ENCODE data around the gene ZBTB7C. TPM values are rescaled to one million over a fixed set of nuclear protein-coding genes. Genes with fewer than 3 reads are reported as not detected.
A peak's percentile ranks its signal among the peaks of the same experiment; 100 is the strongest.

The ZBTB7C gene
- total RNA-seq, 1 donor from 2014 or later: 0.15 TPM

GRCh38 chr18:48142353-48142752, 266.8 kb downstream of the ZBTB7C start:
- Mint-ChIP-seq H3K27ac (no peak overlapping the region), H3K4me3 (no peak overlapping the region), H3K36me3 (no peaks in the 10 kb centered on the region), H3K4me1 (peaks cover 18% of the 10 kb centered on the region), H3K27me3 (ENCODE audit: insufficient read depth, low read depth) (peaks cover 35% of the 10 kb centered on the region), H3K9me3 (no peaks in the 10 kb centered on the region)
- Histone ChIP-seq H3K9me3 (ENCODE audit: low read depth) (no peaks in the 10 kb centered on the region), H3K27ac (no peak overlapping the region), H3K4me1 (peaks cover 11% of the 10 kb centered on the region), H3K27me3 (peaks cover 31% of the 10 kb centered on the region), H3F3A (ENCODE audit: low read depth) (peaks cover 6% of the 10 kb centered on the region), H3K4me3 (no peak overlapping the region), H3K36me3 (no peaks in the 10 kb centered on the region), H3K79me2 (ENCODE audit: low read depth) (no peaks in the 10 kb centered on the region), H2AFZ (replicated peaks) (no peak overlapping the region), H4K20me1 (ENCODE audit: low read depth) (peaks cover 7% of the 10 kb centered on the region), H3K4me2 (no peak overlapping the region), H3K9ac (no peak overlapping the region)
- no peak for DNase-seq (ENCODE audit: low spot score)
- TF ChIP-seq EZH2phosphoT487 (IDR thresholded peaks at IDR 0.05) (no peak), CTCF (IDR thresholded peaks at IDR 0.05) (no peak), EZH2 (IDR thresholded peaks at IDR 0.05) (no peak)

- no peak for TF ChIP-seq EZH2phosphoT487 (IDR thresholded peaks at IDR 0.05)
- TF ChIP-seq EZH2 (IDR thresholded peaks at IDR 0.05): no peak
- no peak for TF ChIP-seq CTCF (IDR thresholded peaks at IDR 0.05)
- Histone ChIP-seq H3K4me1 (peaks cover 24% of the 10 kb centered on the region), H3K79me2 (ENCODE audit: low read depth) (no peaks in the 10 kb centered on the region)
Observed at GRCh38 chr18:48140731-48141130, 268.5 kb downstream of the ZBTB7C start.

GRCh38 chr18:48139431-48140347, 269.5 kb downstream of the ZBTB7C start:
- no peak overlapping the region for H3K27ac Mint-ChIP-seq
- H3K4me1 ChIP-seq: peaks cover 26% of the 10 kb centered on the region
- no peaks in the 10 kb centered on the region for H3K36me3 ChIP-seq
- H3K36me3 Mint-ChIP-seq: no peaks in the 10 kb centered on the region
- H2AFZ ChIP-seq (replicated peaks): no peak overlapping the region
- peaks cover 26% of the 10 kb centered on the region for H3K4me1 Mint-ChIP-seq
- no peak overlapping the region for H3K4me3 Mint-ChIP-seq
- H3F3A ChIP-seq (ENCODE audit: low read depth): peaks cover 8% of the 10 kb centered on the region
- peaks cover 57% of the 10 kb centered on the region for H3K27me3 ChIP-seq
- no peak for DNase-seq (ENCODE audit: low spot score)
- peaks cover 48% of the 10 kb centered on the region for H3K27me3 Mint-ChIP-seq (ENCODE audit: insufficient read depth, low read depth)
- no peak overlapping the region for H3K4me3 ChIP-seq
- H3K79me2 ChIP-seq (ENCODE audit: low read depth): no peaks in the 10 kb centered on the region
- H3K4me2 ChIP-seq: no peak overlapping the region
- H3K27ac ChIP-seq: no peak overlapping the region
- no peaks in the 10 kb centered on the region for H3K9me3 Mint-ChIP-seq
- H4K20me1 ChIP-seq (ENCODE audit: low read depth): peaks cover 24% of the 10 kb centered on the region
- H3K9ac ChIP-seq: no peak overlapping the region
- no peak for TF ChIP-seq CTCF (IDR thresholded peaks at IDR 0.05)
- TF ChIP-seq EZH2phosphoT487 (IDR thresholded peaks at IDR 0.05): no peak
- TF ChIP-seq EZH2 (IDR thresholded peaks at IDR 0.05): no peak
- no peaks in the 10 kb centered on the region for H3K9me3 ChIP-seq (ENCODE audit: low read depth)

More at GRCh38 chr18:48140731-48141130, 268.5 kb downstream of the ZBTB7C start:
- Histone ChIP-seq H2AFZ (replicated peaks) (no peak overlapping the region), H3K9ac (no peak overlapping the region), H4K20me1 (ENCODE audit: low read depth) (peaks cover 14% of the 10 kb centered on the region), H3K4me2 (no peak overlapping the region), H3K9me3 (ENCODE audit: low read depth) (no peaks in the 10 kb centered on the region), H3K4me3 (no peak overlapping the region), H3F3A (ENCODE audit: low read depth) (peaks cover 8% of the 10 kb centered on the region), H3K27me3 (peaks cover 47% of the 10 kb centered on the region), H3K36me3 (no peaks in the 10 kb centered on the region), H3K27ac (no peak overlapping the region)
- no peak for DNase-seq (ENCODE audit: low spot score)
- Mint-ChIP-seq H3K9me3 (no peaks in the 10 kb centered on the region), H3K27me3 (ENCODE audit: insufficient read depth, low read depth) (peaks cover 42% of the 10 kb centered on the region), H3K4me3 (peak overlapping the region; percentile 14), H3K27ac (no peak overlapping the region), H3K36me3 (no peaks in the 10 kb centered on the region), H3K4me1 (peaks cover 22% of the 10 kb centered on the region)
